Thyroid gland (tissue), 4 donors: ENCODE data around the gene FAIM.

Experiments
- CTCF ChIP-seq, 6 experiments: fragments of 200-600 bp in 3 of 6; fragments of 450-650 bp in 3 of 6; sonication (generic) in 3 of 6; IDR thresholded peaks; one replicate each; pipeline ENCODE4 v1.5.1; 2016 to 2019; ENCODE audit warnings: antibody characterized with exemption in 6 of 6, mild to moderate bottlenecking in 2 of 6, inconsistent platforms in 1 of 6, moderate library complexity in 1 of 6
- POLR2A ChIP-seq, 2 donors: fragments of 450-650 bp; IDR thresholded peaks; one replicate each; pipeline ENCODE4 v1.6.1; 2017; ENCODE audit warnings: antibody characterized with exemption in 2 of 2, mild to moderate bottlenecking in 2 of 2, moderate library complexity in 1 of 2

GRCh38 chr3:138593488-138594149 is 15.0 kb upstream of the FAIM start:
- TF ChIP-seq CTCF (IDR thresholded peaks at IDR 0.05) (no peak), POLR2A (IDR thresholded peaks at IDR 0.05) (no peak)
